ENCODE results near the gene CCNK. TPM values are rescaled to one million over a fixed set of nuclear protein-coding genes. Genes with fewer than 3 reads are reported as not detected.

Gene CCNK
- total RNA-seq, 2 experiments from 2014 or later = 140 to 151 TPM

DNA sequence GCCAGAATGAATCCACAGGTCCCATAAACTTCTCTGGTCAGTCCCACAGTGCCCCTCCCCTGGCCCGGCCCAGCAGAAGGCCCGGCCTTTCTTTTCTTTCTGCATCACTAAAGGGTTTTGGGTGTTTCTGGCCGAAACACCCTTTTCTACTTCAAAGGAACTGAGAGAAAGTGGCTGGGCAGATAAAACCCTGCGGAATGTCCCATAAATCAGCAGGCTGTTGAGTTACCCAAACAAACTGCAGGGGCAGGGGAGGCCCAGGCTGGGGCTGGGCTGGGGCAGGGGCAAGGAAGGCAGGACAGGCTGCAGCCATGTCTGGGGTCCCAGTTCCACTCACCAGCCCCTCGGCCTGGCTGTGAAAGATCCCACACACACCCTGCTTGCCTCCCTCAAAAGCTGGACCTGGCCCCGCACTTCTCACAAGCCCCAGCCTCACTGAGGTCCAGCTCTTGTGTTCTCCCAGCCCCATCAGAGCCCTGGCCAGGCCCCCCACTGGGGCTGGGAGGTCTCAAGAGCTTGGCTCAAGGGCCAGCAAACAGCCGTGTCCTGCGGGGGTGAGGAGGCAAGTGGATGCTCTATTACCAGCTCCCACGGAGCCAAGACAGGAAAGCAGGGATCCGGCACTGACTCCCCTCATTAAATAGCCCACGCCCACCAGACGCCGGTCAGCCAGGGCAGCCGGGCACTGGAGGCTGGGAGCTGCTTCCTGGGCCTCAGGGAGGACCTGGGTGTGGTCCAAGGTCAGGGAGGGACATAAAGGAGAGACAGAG lies 41.9 kb downstream of the CCNK start:
- Mint-ChIP-seq H3K27ac (no peak overlapping the region), H3K27me3 (no peaks in the 10 kb centered on the region), H3K4me1 (ENCODE audit: low read depth) (peaks cover 16% of the 10 kb centered on the region)

DNA sequence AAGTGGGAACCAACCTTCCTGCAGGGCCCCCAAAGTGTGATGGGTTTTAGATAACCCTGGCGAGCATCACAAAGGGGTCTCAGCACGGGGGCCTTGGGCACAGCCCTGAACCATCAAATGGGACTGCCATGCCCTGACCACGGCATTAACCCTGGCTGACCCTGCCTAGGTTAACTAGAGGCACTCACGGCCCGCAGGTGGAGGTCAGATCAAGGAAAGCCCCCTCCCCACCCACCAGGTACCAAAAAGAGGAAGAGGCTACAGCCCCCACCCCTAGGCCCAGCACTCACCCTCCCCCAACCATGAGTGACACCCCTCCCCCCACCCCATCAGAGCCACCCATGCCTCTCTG lies 42.5 kb downstream of the CCNK start:
- Histone ChIP-seq H3K4me3 (ENCODE audit: low read length) (no peak overlapping the region), H3K27me3 (ENCODE audit: control insufficient read depth in 1 of 2, insufficient read depth in 2 of 2, low read length in 2 of 2) (no peaks in the 10 kb centered on the region), H3K36me3 (ENCODE audit: insufficient read depth, low read length) (no peaks in the 10 kb centered on the region), H3K9me3 (ENCODE audit: control insufficient read depth in 1 of 2, insufficient read depth in 1 of 2, low read length in 2 of 2) (no peaks in the 10 kb centered on the region), H3K27ac (ENCODE audit: low read depth in 1 of 2, low read length in 2 of 2) (no peak overlapping the region), H3K4me1 (ENCODE audit: insufficient read depth, low read length) (peaks cover 25% of the 10 kb centered on the region)
- H3K27me3 Mint-ChIP-seq = no peaks in the 10 kb centered on the region
- H3K27ac Mint-ChIP-seq = no peak overlapping the region
- intact Hi-C loops (cut with DNase I, micrococcal nuclease) = no loop called here
- no peak for ATAC-seq (ENCODE audit: poor library complexity)
- no peaks in the 10 kb centered on the region for H3K36me3 Mint-ChIP-seq (ENCODE audit: low read depth)
- no peak overlapping the region for H3K4me3 Mint-ChIP-seq
- no peak for DNase-seq
- no peaks in the 10 kb centered on the region for H3K9me3 Mint-ChIP-seq
- TF ChIP-seq, protein P1, sequence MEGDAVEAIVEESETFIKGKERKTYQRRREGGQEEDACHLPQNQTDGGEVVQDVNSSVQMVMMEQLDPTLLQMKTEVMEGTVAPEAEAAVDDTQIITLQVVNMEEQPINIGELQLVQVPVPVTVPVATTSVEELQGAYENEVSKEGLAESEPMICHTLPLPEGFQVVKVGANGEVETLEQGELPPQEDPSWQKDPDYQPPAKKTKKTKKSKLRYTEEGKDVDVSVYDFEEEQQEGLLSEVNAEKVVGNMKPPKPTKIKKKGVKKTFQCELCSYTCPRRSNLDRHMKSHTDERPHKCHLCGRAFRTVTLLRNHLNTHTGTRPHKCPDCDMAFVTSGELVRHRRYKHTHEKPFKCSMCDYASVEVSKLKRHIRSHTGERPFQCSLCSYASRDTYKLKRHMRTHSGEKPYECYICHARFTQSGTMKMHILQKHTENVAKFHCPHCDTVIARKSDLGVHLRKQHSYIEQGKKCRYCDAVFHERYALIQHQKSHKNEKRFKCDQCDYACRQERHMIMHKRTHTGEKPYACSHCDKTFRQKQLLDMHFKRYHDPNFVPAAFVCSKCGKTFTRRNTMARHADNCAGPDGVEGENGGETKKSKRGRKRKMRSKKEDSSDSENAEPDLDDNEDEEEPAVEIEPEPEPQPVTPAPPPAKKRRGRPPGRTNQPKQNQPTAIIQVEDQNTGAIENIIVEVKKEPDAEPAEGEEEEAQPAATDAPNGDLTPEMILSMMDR (IDR thresholded peaks at IDR 0.05) = no peak
- CTCF ChIA-PET = no interaction called here
- peaks cover 16% of the 10 kb centered on the region for H3K4me1 Mint-ChIP-seq (ENCODE audit: low read depth)
- POLR2A ChIA-PET = interaction anchor here (1.4 kb wide), 1 partner anchor 43 kb away, joined by 3 read pairs; the partner anchor contains the start of genes CCNK and SETD3

More for the DNA sequence above, 41.9 kb downstream of the CCNK start:
- CTCF ChIA-PET = no interaction called here
- no peak overlapping the region for H3K27ac ChIP-seq (ENCODE audit: low read depth in 1 of 2, low read length in 2 of 2)
- Mint-ChIP-seq H3K4me3 (no peak overlapping the region), H3K36me3 (ENCODE audit: low read depth) (no peaks in the 10 kb centered on the region), H3K9me3 (no peaks in the 10 kb centered on the region)
- TF ChIP-seq, protein P1 (IDR thresholded peaks at IDR 0.05) = no peak
- peaks cover 31% of the 10 kb centered on the region for H3K4me1 ChIP-seq (ENCODE audit: insufficient read depth, low read length)
- DNase-seq (no peak), ATAC-seq (ENCODE audit: poor library complexity) (no peak)
- intact Hi-C loops (cut with DNase I, micrococcal nuclease) = no loop called here
- no peak overlapping the region for H3K4me3 ChIP-seq (ENCODE audit: low read length)
- POLR2A ChIA-PET = interaction anchor here (1.4 kb wide), 1 partner anchor 42 kb away, joined by 3 read pairs; the partner anchor contains the start of genes CCNK and SETD3
- H3K9me3 ChIP-seq (ENCODE audit: control insufficient read depth in 1 of 2, insufficient read depth in 1 of 2, low read length in 2 of 2) = no peaks in the 10 kb centered on the region
- no peaks in the 10 kb centered on the region for H3K27me3 ChIP-seq (ENCODE audit: control insufficient read depth in 1 of 2, insufficient read depth in 2 of 2, low read length in 2 of 2)
- no peaks in the 10 kb centered on the region for H3K36me3 ChIP-seq (ENCODE audit: insufficient read depth, low read length)

DNA sequence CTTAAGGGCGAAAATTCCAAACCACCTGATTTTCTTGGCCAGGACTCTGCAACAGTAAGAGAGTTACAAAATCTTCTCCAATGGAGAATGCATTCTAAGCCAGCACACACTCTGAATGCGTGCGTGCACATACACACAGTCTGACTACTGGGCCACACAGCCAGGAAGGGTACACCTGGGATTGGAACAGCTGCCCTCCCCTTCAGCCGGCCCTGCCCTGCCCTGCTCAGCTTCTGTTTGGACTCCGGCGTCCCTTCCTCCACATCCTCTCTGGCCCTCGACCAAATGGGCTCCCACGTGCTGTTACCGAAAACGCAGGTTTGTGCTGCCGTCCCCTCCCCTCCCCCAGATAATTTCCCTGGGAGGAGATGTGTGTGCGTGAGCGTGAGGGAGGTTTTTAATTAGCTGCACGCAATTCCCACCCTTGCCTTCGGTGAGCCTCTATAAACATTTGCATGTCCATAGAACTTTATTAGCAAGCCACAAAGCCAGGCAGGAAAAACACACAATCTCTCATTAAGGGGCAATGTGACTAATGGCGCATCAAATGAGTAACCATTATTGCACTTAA lies 43.0 kb downstream of the CCNK start:
- no peaks in the 10 kb centered on the region for H3K9me3 Mint-ChIP-seq
- TF ChIP-seq, protein P1 (IDR thresholded peaks at IDR 0.05) = no peak
- no peaks in the 10 kb centered on the region for H3K27me3 Mint-ChIP-seq
- DNase-seq (no peak), ATAC-seq (ENCODE audit: poor library complexity) (no peak)
- Histone ChIP-seq H3K9me3 (ENCODE audit: control insufficient read depth in 1 of 2, insufficient read depth in 1 of 2, low read length in 2 of 2) (no peaks in the 10 kb centered on the region), H3K27me3 (ENCODE audit: control insufficient read depth in 1 of 2, insufficient read depth in 2 of 2, low read length in 2 of 2) (no peaks in the 10 kb centered on the region), H3K4me3 (ENCODE audit: low read length) (no peak overlapping the region), H3K4me1 (ENCODE audit: insufficient read depth, low read length) (peaks cover 24% of the 10 kb centered on the region), H3K27ac (ENCODE audit: low read depth in 1 of 2, low read length in 2 of 2) (no peak overlapping the region), H3K36me3 (ENCODE audit: insufficient read depth, low read length) (no peaks in the 10 kb centered on the region)
- peaks cover 16% of the 10 kb centered on the region for H3K4me1 Mint-ChIP-seq (ENCODE audit: low read depth)
- no peak overlapping the region for H3K4me3 Mint-ChIP-seq
- ChIA-PET POLR2A (interaction anchor here (1.4 to 2.4 kb wide), 2 partner anchors 43 to 80 kb away, joined by 3 to 17 read pairs; partner anchors contain the start of genes CCDC85C, CCNK and SETD3), CTCF (no interaction called here)
- no peak overlapping the region for H3K27ac Mint-ChIP-seq
- H3K36me3 Mint-ChIP-seq (ENCODE audit: low read depth) = no peaks in the 10 kb centered on the region
- intact Hi-C loops (cut with DNase I, micrococcal nuclease) = no loop called here

Data from CD4-positive, alpha-beta T cell (primary cell).